H9 (cell line): ENCODE data around the gene TMCC1. TPM values are rescaled to one million over a fixed set of nuclear protein-coding genes. Genes with fewer than 3 reads are reported as not detected.
A peak's percentile ranks its signal among the peaks of the same experiment; 100 is the strongest.

ENCODE experiments used
- DNase-seq: peaks from one replicate; pipeline ENCODE4 v3.0.0-alpha.2; 2017
- H2AFZ ChIP-seq: one replicate; pipeline ENCODE4 v1.6.1; 2013; ENCODE audit warnings: mild to moderate bottlenecking, low read length, control low read depth, moderate library complexity
- H2AK5ac ChIP-seq: 2 replicates; pipeline ENCODE4 v1.6.1; 2013; ENCODE audit warnings: low read length, control low read depth, mixed read lengths; ENCODE audit not compliant: insufficient read length
- H2BK120ac ChIP-seq: one replicate; pipeline ENCODE4 v1.6.1; 2013; ENCODE audit warnings: low read depth, mild to moderate bottlenecking, low read length, control low read depth, inconsistent platforms; ENCODE audit not compliant: poor library complexity, severe bottlenecking
- H2BK12ac ChIP-seq: 2 replicates; pipeline ENCODE4 v1.6.1; 2013; ENCODE audit warnings: low read length, control low read depth, mixed read lengths, low read depth; ENCODE audit not compliant: insufficient read length
- H2BK15ac ChIP-seq: 2 replicates; pipeline ENCODE4 v1.6.1; 2013; ENCODE audit warnings: low read depth, low read length, control low read depth
- H2BK20ac ChIP-seq: one replicate; pipeline ENCODE4 v1.6.1; 2013; ENCODE audit warnings: low read depth, mild to moderate bottlenecking, low read length, control low read depth, inconsistent platforms; ENCODE audit not compliant: poor library complexity, severe bottlenecking
- H2BK5ac ChIP-seq: 2 replicates; pipeline ENCODE4 v1.6.1; 2013; ENCODE audit warnings: low read length, control low read depth, mixed read lengths; ENCODE audit not compliant: insufficient read length
- H3K14ac ChIP-seq: 2 replicates; pipeline ENCODE4 v1.6.1; 2013; ENCODE audit warnings: low read length, control low read depth; ENCODE audit not compliant: insufficient read depth
- H3K18ac ChIP-seq: 2 replicates; pipeline ENCODE4 v1.6.1; 2013; ENCODE audit warnings: low read depth, mild to moderate bottlenecking, mixed read lengths, low read length, control low read depth; ENCODE audit not compliant: insufficient read length
- H3K23ac ChIP-seq: 2 replicates; pipeline ENCODE4 v1.6.1; 2013; ENCODE audit warnings: low read length, control low read depth, mixed read lengths, low read depth; ENCODE audit not compliant: insufficient read length
- H3K23me2 ChIP-seq: 2 replicates; pipeline ENCODE4 v1.6.1; 2013; ENCODE audit warnings: low read depth, mild to moderate bottlenecking, mixed read lengths, low read length, control low read depth; ENCODE audit not compliant: insufficient read length, poor library complexity, severe bottlenecking
- H3K27ac ChIP-seq: 2 replicates; pipeline ENCODE4 v1.5.1; 2013; ENCODE audit warnings: low read length, control low read depth, mixed read lengths, low read depth; ENCODE audit not compliant: insufficient read length
- H3K27me3 ChIP-seq: 2 replicates; pipeline ENCODE4 v1.6.1; 2013; ENCODE audit warnings: low read length, control low read depth, inconsistent platforms; ENCODE audit not compliant: insufficient read depth
- H3K4ac ChIP-seq: 2 replicates; pipeline ENCODE4 v1.6.1; 2013; ENCODE audit warnings: low read depth, mild to moderate bottlenecking, control low read depth, inconsistent platforms, low read length, moderate library complexity
- H3K4me1 ChIP-seq: 2 replicates; pipeline ENCODE4 v1.6.1; 2013; ENCODE audit warnings: low read length, control low read depth, inconsistent platforms; ENCODE audit not compliant: insufficient read depth
- H3K4me2 ChIP-seq: 2 replicates; pipeline ENCODE4 v1.6.1; 2013; ENCODE audit warnings: low read length, control low read depth, mixed read lengths; ENCODE audit not compliant: insufficient read length, insufficient read depth
- H3K56ac ChIP-seq: 2 replicates; pipeline ENCODE4 v1.6.1; 2013; ENCODE audit warnings: low read depth, mild to moderate bottlenecking, mixed read lengths, low read length, control low read depth; ENCODE audit not compliant: insufficient read length
- H3K79me1 ChIP-seq: 2 replicates; pipeline ENCODE4 v1.6.1; 2013; ENCODE audit warnings: low read depth, mild to moderate bottlenecking, moderate library complexity, low read length, control low read depth, inconsistent platforms; ENCODE audit not compliant: insufficient read depth, poor library complexity, severe bottlenecking
- H3K79me2 ChIP-seq: 2 replicates; pipeline ENCODE4 v1.6.1; 2013; ENCODE audit warnings: low read length, control low read depth, inconsistent platforms; ENCODE audit not compliant: insufficient read depth
- H3K9ac ChIP-seq: 2 replicates; pipeline ENCODE4 v1.6.1; 2013; ENCODE audit warnings: low read length, control low read depth, mixed read lengths; ENCODE audit not compliant: insufficient read length; ENCODE audit errors: extremely low read depth
- H3K9me3 ChIP-seq: one replicate; pipeline ENCODE4 v1.6.1; 2013; ENCODE audit warnings: low read depth, low read length, inconsistent platforms; ENCODE audit not compliant: control insufficient read depth
- H3T11ph ChIP-seq: one replicate; pipeline ENCODE4 v1.6.1; 2013; ENCODE audit warnings: mild to moderate bottlenecking, low read length, control low read depth, inconsistent platforms
- H4K20me1 ChIP-seq: one replicate; pipeline ENCODE4 v1.6.1; 2013; ENCODE audit not compliant: control insufficient read depth, insufficient read length, insufficient read depth
- H4K5ac ChIP-seq: 2 replicates; pipeline ENCODE4 v1.6.1; 2013; ENCODE audit warnings: low read depth, mild to moderate bottlenecking, mixed read lengths, low read length, control low read depth; ENCODE audit not compliant: insufficient read length
- H4K8ac ChIP-seq: replicated peaks from 2 replicates; pipeline ENCODE4 v1.6.1; 2013; ENCODE audit warnings: low read length, control low read depth, mixed read lengths, low read depth; ENCODE audit not compliant: insufficient read length
- H4K91ac ChIP-seq: 2 replicates; pipeline ENCODE4 v1.6.1; 2013; ENCODE audit warnings: low read depth, mild to moderate bottlenecking, moderate library complexity, mixed read lengths, low read length, control low read depth; ENCODE audit not compliant: insufficient read length
- H3K27ac Mint-ChIP-seq, 3 experiments: 2 replicates in 2 of 3; 3 replicates in 1 of 3; pipeline ENCODE4 v1.8.0; 2020 to 2021; ENCODE audit warnings: mixed read lengths in 3 of 3, mild to moderate bottlenecking in 1 of 3, moderate library complexity in 1 of 3
- H3K27me3 Mint-ChIP-seq: 2 replicates; pipeline ENCODE4 v1.8.0; 2021; ENCODE audit warnings: low read depth, mild to moderate bottlenecking, moderate library complexity, mixed read lengths
- H3K36me3 Mint-ChIP-seq, 3 experiments: 2 replicates in 2 of 3; 3 replicates in 1 of 3; pipeline ENCODE4 v1.8.0; 2020 to 2021; ENCODE audit warnings: low read depth in 3 of 3, mixed read lengths in 3 of 3; ENCODE audit not compliant: insufficient read depth in 1 of 3
- H3K4me1 Mint-ChIP-seq, 2 experiments: 2 replicates each; pipeline ENCODE4 v1.8.0; 2020; ENCODE audit warnings: mixed read lengths in 2 of 2
- H3K4me3 Mint-ChIP-seq, 2 experiments: 2 replicates in 1 of 2; 3 replicates in 1 of 2; pipeline ENCODE4 v1.8.0; 2020 to 2021; ENCODE audit warnings: mild to moderate bottlenecking in 2 of 2, mixed read lengths in 2 of 2, moderate library complexity in 1 of 2
- H3K9me3 Mint-ChIP-seq, 2 experiments: 2 replicates in 1 of 2; 3 replicates in 1 of 2; pipeline ENCODE4 v1.8.0; 2020; ENCODE audit warnings: mild to moderate bottlenecking in 2 of 2, mixed read lengths in 2 of 2, moderate library complexity in 1 of 2
- CTCF ChIP-seq: fragments of 200-600 bp; sonication (generic); conservative IDR thresholded peaks from 3 replicates; pipeline ENCODE4 v1.8.0; 2021; ENCODE audit warnings: antibody characterized with exemption, mild to moderate bottlenecking
- WGBS: extraction: QIAGEN DNeasy Blood & Tissue Kit; methylation state at CpG from one replicate; pipeline ENCODE4 v1.1.7; 2013; ENCODE audit warnings: missing lambda C conversion rate, low lambda C conversion rate, mixed read lengths; ENCODE audit not compliant: insufficient read length; ENCODE audit errors: extremely low coverage; 5-methylcytosine and 5-hydroxymethylcytosine counted together
- total RNA-seq: library from RNA; stranded (reverse); gene quantifications from 2 replicates; pipeline ENCODE4 v1.2.1, GENCODE V29; 2021

TMCC1 gene
- total RNA-seq, 1 experiment from 2014 or later, result 24.4 TPM

GRCh38 chr3:129699612-129700011 is 193.9 kb downstream of the TMCC1 start:
- peak overlapping the region in 2 of 3 experiments; percentile 16 to 80; a peak in 3 of 7 replicates for H3K27ac Mint-ChIP-seq
- H2AFZ ChIP-seq, result no peak overlapping the region

More at GRCh38 chr3:129699612-129700011, 193.9 kb downstream of the TMCC1 start:
- no peak overlapping the region for H2BK20ac ChIP-seq
- no peak overlapping the region for H3K23ac ChIP-seq
- H3K27me3 ChIP-seq, result no peaks in the 10 kb centered on the region
- no peaks in the 10 kb centered on the region for H4K20me1 ChIP-seq
- Mint-ChIP-seq H3K9me3 (peaks cover 34% of the 10 kb centered on the region in 2 experiments), H3K4me1 (peaks cover 30 to 48% of the 10 kb centered on the region in 2 experiments), H3K27me3 (no peaks in the 10 kb centered on the region), H3K36me3 (peaks cover 33 to 37% (median 33%) of the 10 kb centered on the region in 3 experiments), H3K4me3 (no peak overlapping the region)
- TF ChIP-seq CTCF, result no peak
- H2BK15ac ChIP-seq, result no peak overlapping the region
- no peak overlapping the region for H4K8ac ChIP-seq
- no peak overlapping the region for H3T11ph ChIP-seq
- H2BK120ac ChIP-seq, result no peak overlapping the region
- H2AK5ac ChIP-seq, result no peak overlapping the region
- H3K4me1 ChIP-seq, result no peaks in the 10 kb centered on the region; the same call in 1 of the 2 replicates
- no peak overlapping the region for H2BK5ac ChIP-seq
- no peak overlapping the region for H3K4me2 ChIP-seq
- no peaks in the 10 kb centered on the region for H3K23me2 ChIP-seq
- no peak overlapping the region for H4K5ac ChIP-seq
- no peak for DNase-seq
- no peak overlapping the region for H2BK12ac ChIP-seq
- no peak overlapping the region for H3K14ac ChIP-seq
- H3K4ac ChIP-seq, result no peak overlapping the region
- H4K91ac ChIP-seq, result no peak overlapping the region
- H3K79me1 ChIP-seq, result no peaks in the 10 kb centered on the region
- no peaks in the 10 kb centered on the region for H3K79me2 ChIP-seq
- no CpG with 5 or more reads among the region's 1 CpG for WGBS
- H3K27ac ChIP-seq, result no peak overlapping the region
- no peak overlapping the region for H3K18ac ChIP-seq
- no peak overlapping the region for H3K9ac ChIP-seq
- H3K9me3 ChIP-seq, result peaks cover 8% of the 10 kb centered on the region
- no peak overlapping the region for H3K56ac ChIP-seq
